Measurements from ENCODE around the gene ZEB2.

- no peak for TF ChIP-seq EZH2phosphoT487 (IDR thresholded peaks at IDR 0.05; ENCODE audit: borderline replicate concordance)
- TF ChIP-seq CTCF (conservative IDR thresholded peaks at IDR 0.05; ENCODE audit: low read length): peak; percentile 49
Measured at GRCh38 chr2:144449028-144449406, 70.9 kb downstream of the ZEB2 start.

Data from Loucy (cell line).